GM18498 (cell line): ENCODE data around the gene TLE2.
"Not testable (repeated sequence)": the region's sequence is repeated elsewhere in the genome, so short reads cannot be mapped to it uniquely, and the experiment has no call there.

Source experiments
- ATAC-seq: cut with Tn5 transposase; IDR thresholded peaks from one replicate; pipeline ENCODE4 v1.9.1; 2021; ENCODE audit warnings: mild to moderate bottlenecking, moderate library complexity; ENCODE audit not compliant: unreplicated experiment

Gene TLE2

GRCh38 chr19:3056417-3057088, 27.5 kb upstream of the TLE2 start:
- ATAC-seq: no peak

GRCh38 chr19:3055741-3056416, 26.8 kb upstream of the TLE2 start:
- ATAC-seq: no peak

GRCh38 chr19:3054972-3055740, 26.1 kb upstream of the TLE2 start:
- no peak for ATAC-seq

GRCh38 chr19:3054265-3054971, 25.3 kb upstream of the TLE2 start:
- no peak for ATAC-seq

GRCh38 chr19:3053780-3054179, 24.7 kb upstream of the TLE2 start:
- no peak for ATAC-seq

- no peak for ATAC-seq
Measured at GRCh38 chr19:3053218-3053621, 24.1 kb upstream of the TLE2 start.

GRCh38 chr19:3050016-3050415, 20.9 kb upstream of the TLE2 start:
- ATAC-seq: not testable (repeated sequence)

GRCh38 chr19:3049089-3049488, 20.0 kb upstream of the TLE2 start:
- no peak for ATAC-seq

GRCh38 chr19:3048190-3048533, 19.1 kb upstream of the TLE2 start:
- no peak for ATAC-seq

- no peak for ATAC-seq
Measured at GRCh38 chr19:3047496-3048189, 18.6 kb upstream of the TLE2 start.

- no peak for ATAC-seq
Measured at GRCh38 chr19:3046698-3047495, 17.8 kb upstream of the TLE2 start.

- no peak for ATAC-seq
Measured at GRCh38 chr19:3045885-3046697, 17.0 kb upstream of the TLE2 start.

GRCh38 chr19:3045191-3045590, 16.1 kb upstream of the TLE2 start:
- no peak for ATAC-seq

GRCh38 chr19:3042621-3043267, 13.7 kb upstream of the TLE2 start:
- no peak for ATAC-seq

- no peak for ATAC-seq
Measured at GRCh38 chr19:3041761-3042620, 12.9 kb upstream of the TLE2 start.

GRCh38 chr19:3041327-3041726, 12.2 kb upstream of the TLE2 start:
- ATAC-seq: no peak

GRCh38 chr19:3039641-3040077, 10.6 kb upstream of the TLE2 start:
- ATAC-seq: no peak

- no peak for ATAC-seq
Measured at GRCh38 chr19:3039125-3039524, 10.0 kb upstream of the TLE2 start.
